ENCODE results near the gene ZNF787. TPM values are rescaled to one million over a fixed set of nuclear protein-coding genes. Genes with fewer than 3 reads are reported as not detected.

Gene ZNF787
- polyA plus RNA-seq, 1 of the 3 experiments (the other 2 are of a cell fraction): 16.0 TPM

GRCh38 chr19:56139847-56140582 is 18.9 kb upstream of the ZNF787 start (continued):
- TF ChIP-seq REST (IDR thresholded peaks at IDR 0.05; ENCODE audit: low read depth, low read length) (no peak), NFIC (IDR thresholded peaks at IDR 0.05; ENCODE audit: borderline replicate concordance) (no peak), MAX (IDR thresholded peaks at IDR 0.05; ENCODE audit: low read depth) (no peak; the same call in 1 of the 2 replicates), JUND (IDR thresholded peaks at IDR 0.05) (no peak), EZH2phosphoT487 (IDR thresholded peaks at IDR 0.05; ENCODE audit: borderline replicate concordance, low read depth) (no peak)

- Histone ChIP-seq H3K27me3 (ENCODE audit: insufficient read depth) (no peaks in the 10 kb centered on the region), H3K4me2 (no peak overlapping the region), H3K9me2 (no peaks in the 10 kb centered on the region), H3K9ac (no peak overlapping the region), H3K27ac (ENCODE audit: low read depth in 2 of 2, low read length in 1 of 2) (no peak overlapping the region), H4K20me1 (ENCODE audit: insufficient read depth) (no peaks in the 10 kb centered on the region), H3K9me3 (no peaks in the 10 kb centered on the region), H2AFZ (ENCODE audit: low read depth) (no peak overlapping the region), H3F3A (replicated peaks; ENCODE audit: insufficient read depth) (no peaks in the 10 kb centered on the region), H3K79me2 (ENCODE audit: insufficient read depth) (peaks cover 15% of the 10 kb centered on the region), H3K4me1 (ENCODE audit: control insufficient read depth in 1 of 2, insufficient read depth in 2 of 2, low read depth in 1 of 2, low read length in 1 of 2) (peaks cover 16 to 20% of the 10 kb centered on the region in 2 experiments), H3K36me3 (replicated peaks in 1 of 2; ENCODE audit: control insufficient read depth in 1 of 2, insufficient read depth in 2 of 2, low read length in 1 of 2) (no peaks in the 10 kb centered on the region), H3K4me3 (ENCODE audit: low read depth in 2 of 2, low read length in 1 of 2) (no peak overlapping the region)
- ChIA-PET POLR2A (no interaction called here), CTCF (interaction anchor here (0.9 to 1.2 kb wide), 2 partner anchors 34 to 57 kb away, joined by 3 to 4 read pairs; no protein-coding TSS in a partner anchor)
- 63% methylated on average over 3 of the region's 3 CpGs for WGBS (ENCODE audit: low lambda C conversion rate)
- TF ChIP-seq EZH2phosphoT487 (IDR thresholded peaks at IDR 0.05; ENCODE audit: borderline replicate concordance, low read depth) (no peak), RFX5 (IDR thresholded peaks at IDR 0.05; ENCODE audit: low read length) (no peak), EP300 (IDR thresholded peaks at IDR 0.05; ENCODE audit: borderline replicate concordance in 1 of 2, low read depth in 1 of 2, low read length in 1 of 2) (no peak), TAF1 (IDR thresholded peaks at IDR 0.05; ENCODE audit: borderline replicate concordance, low read depth, low read length) (no peak), RXRA (IDR thresholded peaks at IDR 0.05; ENCODE audit: borderline replicate concordance, low read depth) (no peak), RAD21 (IDR thresholded peaks at IDR 0.05; ENCODE audit: low read length) (no peak), SMC3 (IDR thresholded peaks at IDR 0.05; ENCODE audit: low read depth, low read length) (no peak), ELF1 (IDR thresholded peaks at IDR 0.05) (no peak), FOXM1 (IDR thresholded peaks at IDR 0.05; ENCODE audit: low read depth) (no peak), MXI1 (IDR thresholded peaks at IDR 0.05; ENCODE audit: low read depth, low read length) (no peak), TCF12 (IDR thresholded peaks at IDR 0.05) (no peak), YY1 (IDR thresholded peaks at IDR 0.05; ENCODE audit: low read depth) (no peak), POLR2AphosphoS5 (IDR thresholded peaks at IDR 0.05; ENCODE audit: low read depth, low read length) (no peak), CTCF (IDR thresholded peaks at IDR 0.05) (no peak), MAX (IDR thresholded peaks at IDR 0.05; ENCODE audit: low read depth) (no peak), GATA2 (CRISPR knock-in tag; IDR thresholded peaks at IDR 0.05) (no peak), NRF1 (IDR thresholded peaks at IDR 0.05; ENCODE audit: low read depth, low read length) (no peak)
- DNase-seq: no peak
Measured at GRCh38 chr19:56138069-56138468, 17.0 kb upstream of the ZNF787 start.

All from SK-N-SH (cell line).